ENCODE results near the gene OR9G4. TPM values are rescaled to one million over a fixed set of nuclear protein-coding genes. Genes with fewer than 3 reads are reported as not detected.

Gene OR9G4
- polyA plus RNA-seq, 1 donor from 2014 or later = not detected

DNA sequence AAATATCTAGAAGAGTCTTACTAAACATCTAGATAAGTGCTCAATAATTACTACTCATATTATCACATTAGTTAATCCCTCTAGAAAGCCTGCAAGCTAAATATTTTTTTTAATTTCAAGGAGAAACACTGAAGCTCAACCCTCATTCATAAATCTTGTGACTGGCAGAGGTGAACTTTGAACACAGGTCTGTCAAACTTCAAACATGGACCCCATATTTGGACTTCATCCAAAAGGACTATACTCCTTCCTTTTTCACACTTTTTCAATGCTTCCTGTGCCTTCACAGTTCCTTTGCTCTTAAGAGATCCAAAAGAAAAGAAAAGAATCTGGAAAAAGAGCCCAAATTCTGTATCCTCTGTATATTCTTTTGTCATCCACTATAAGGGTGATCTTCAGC lies 28.3 kb upstream of the OR9G4 start:
- H3K4me2 ChIP-seq (ENCODE audit: low read length) = no peak overlapping the region
- H3K79me2 ChIP-seq (replicated peaks; ENCODE audit: insufficient read depth, low read length) = no peaks in the 10 kb centered on the region
- H2AFZ ChIP-seq (ENCODE audit: low read depth, low read length) = no peak overlapping the region
- no peaks in the 10 kb centered on the region for H3F3A ChIP-seq (ENCODE audit: insufficient read depth, low read length, poor library complexity, severe bottlenecking)
- TF ChIP-seq POLR2AphosphoS5 (IDR thresholded peaks at IDR 0.05) = no peak
- H3K9me2 ChIP-seq (ENCODE audit: insufficient read depth, low read length) = no peaks in the 10 kb centered on the region
- H3K9ac ChIP-seq (ENCODE audit: low read length) = no peak overlapping the region
- no peaks in the 10 kb centered on the region for H3K36me3 ChIP-seq (ENCODE audit: insufficient read depth, low read length)
- H4K20me1 ChIP-seq (ENCODE audit: insufficient read depth) = no peaks in the 10 kb centered on the region
- no peaks in the 10 kb centered on the region for H3K9me3 ChIP-seq (ENCODE audit: low read length)
- H3K4me3 ChIP-seq (ENCODE audit: low read length) = no peak overlapping the region
- no peaks in the 10 kb centered on the region for H3K27me3 ChIP-seq (ENCODE audit: insufficient read depth, low read depth, low read length)
- H3K27ac ChIP-seq (ENCODE audit: low read length) = no peak overlapping the region

DNA sequence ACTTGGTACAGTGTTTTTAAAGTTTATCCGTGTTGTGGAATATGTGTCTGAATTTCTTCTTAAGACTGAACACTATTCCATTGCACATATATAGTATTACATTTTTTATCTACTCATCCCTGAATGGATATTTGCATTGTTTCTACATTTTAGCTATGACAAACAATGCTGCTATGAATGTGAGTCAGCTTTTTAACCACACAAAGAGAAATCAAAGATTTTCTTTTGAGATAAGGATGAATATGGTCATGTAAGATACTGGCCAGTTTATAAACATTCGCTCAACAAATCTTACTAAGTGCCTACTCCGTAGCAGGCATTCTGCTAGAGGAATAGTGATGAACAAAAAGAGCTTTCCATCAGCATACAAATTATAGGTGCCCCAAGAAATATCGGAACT lies 16.5 kb upstream of the OR9G4 start:
- H3K9ac ChIP-seq (ENCODE audit: low read length) = no peak overlapping the region
- H3K27ac ChIP-seq (ENCODE audit: low read length) = no peak overlapping the region
- no peak overlapping the region for H2AFZ ChIP-seq (ENCODE audit: low read depth, low read length)
- H3K9me3 ChIP-seq (ENCODE audit: low read length) = no peaks in the 10 kb centered on the region
- no peak overlapping the region for H3K4me2 ChIP-seq (ENCODE audit: low read length)
- no peaks in the 10 kb centered on the region for H3K79me2 ChIP-seq (replicated peaks; ENCODE audit: insufficient read depth, low read length)
- H4K20me1 ChIP-seq (ENCODE audit: insufficient read depth) = no peaks in the 10 kb centered on the region
- H3F3A ChIP-seq (ENCODE audit: insufficient read depth, low read length, poor library complexity, severe bottlenecking) = no peaks in the 10 kb centered on the region
- no peaks in the 10 kb centered on the region for H3K27me3 ChIP-seq (ENCODE audit: insufficient read depth, low read depth, low read length)
- H3K36me3 ChIP-seq (ENCODE audit: insufficient read depth, low read length) = no peaks in the 10 kb centered on the region
- no peaks in the 10 kb centered on the region for H3K9me2 ChIP-seq (ENCODE audit: insufficient read depth, low read length)
- TF ChIP-seq, protein P1, sequence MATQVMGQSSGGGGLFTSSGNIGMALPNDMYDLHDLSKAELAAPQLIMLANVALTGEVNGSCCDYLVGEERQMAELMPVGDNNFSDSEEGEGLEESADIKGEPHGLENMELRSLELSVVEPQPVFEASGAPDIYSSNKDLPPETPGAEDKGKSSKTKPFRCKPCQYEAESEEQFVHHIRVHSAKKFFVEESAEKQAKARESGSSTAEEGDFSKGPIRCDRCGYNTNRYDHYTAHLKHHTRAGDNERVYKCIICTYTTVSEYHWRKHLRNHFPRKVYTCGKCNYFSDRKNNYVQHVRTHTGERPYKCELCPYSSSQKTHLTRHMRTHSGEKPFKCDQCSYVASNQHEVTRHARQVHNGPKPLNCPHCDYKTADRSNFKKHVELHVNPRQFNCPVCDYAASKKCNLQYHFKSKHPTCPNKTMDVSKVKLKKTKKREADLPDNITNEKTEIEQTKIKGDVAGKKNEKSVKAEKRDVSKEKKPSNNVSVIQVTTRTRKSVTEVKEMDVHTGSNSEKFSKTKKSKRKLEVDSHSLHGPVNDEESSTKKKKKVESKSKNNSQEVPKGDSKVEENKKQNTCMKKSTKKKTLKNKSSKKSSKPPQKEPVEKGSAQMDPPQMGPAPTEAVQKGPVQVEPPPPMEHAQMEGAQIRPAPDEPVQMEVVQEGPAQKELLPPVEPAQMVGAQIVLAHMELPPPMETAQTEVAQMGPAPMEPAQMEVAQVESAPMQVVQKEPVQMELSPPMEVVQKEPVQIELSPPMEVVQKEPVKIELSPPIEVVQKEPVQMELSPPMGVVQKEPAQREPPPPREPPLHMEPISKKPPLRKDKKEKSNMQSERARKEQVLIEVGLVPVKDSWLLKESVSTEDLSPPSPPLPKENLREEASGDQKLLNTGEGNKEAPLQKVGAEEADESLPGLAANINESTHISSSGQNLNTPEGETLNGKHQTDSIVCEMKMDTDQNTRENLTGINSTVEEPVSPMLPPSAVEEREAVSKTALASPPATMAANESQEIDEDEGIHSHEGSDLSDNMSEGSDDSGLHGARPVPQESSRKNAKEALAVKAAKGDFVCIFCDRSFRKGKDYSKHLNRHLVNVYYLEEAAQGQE (IDR thresholded peaks at IDR 0.05; ENCODE audit: borderline replicate concordance) = no peak
- no peak overlapping the region for H3K4me3 ChIP-seq (ENCODE audit: low read length)

DNA sequence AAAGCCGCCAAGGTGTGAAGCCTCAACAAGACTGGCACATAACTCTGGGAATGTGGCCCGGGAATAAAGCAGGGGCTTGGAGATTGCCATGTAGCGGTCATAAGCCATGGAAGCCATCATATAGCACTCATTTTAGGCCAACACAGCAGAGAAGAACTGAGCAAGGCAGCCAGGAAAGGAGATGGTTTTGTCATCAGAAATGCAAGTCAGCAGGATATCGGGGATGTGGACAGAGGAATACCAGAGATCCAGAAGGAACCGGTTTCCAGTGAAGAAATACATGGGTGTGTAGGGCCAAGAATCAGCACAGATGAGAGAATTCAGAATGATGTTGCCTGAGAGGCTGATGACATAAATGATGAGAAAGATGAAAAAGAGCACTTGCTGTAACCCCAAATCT lies 3.0 kb upstream of the OR9G4 start:
- Histone ChIP-seq H3K36me3 (ENCODE audit: insufficient read depth, low read length) (no peaks in the 10 kb centered on the region), H3K4me3 (ENCODE audit: low read length) (no peak overlapping the region), H3F3A (ENCODE audit: insufficient read depth, low read length, poor library complexity, severe bottlenecking) (no peaks in the 10 kb centered on the region), H4K20me1 (ENCODE audit: insufficient read depth) (no peaks in the 10 kb centered on the region), H3K79me2 (replicated peaks; ENCODE audit: insufficient read depth, low read length) (no peaks in the 10 kb centered on the region), H3K9me3 (ENCODE audit: low read length) (no peaks in the 10 kb centered on the region), H3K9ac (ENCODE audit: low read length) (no peak overlapping the region), H3K27me3 (ENCODE audit: insufficient read depth, low read depth, low read length) (no peaks in the 10 kb centered on the region), H3K4me2 (ENCODE audit: low read length) (no peak overlapping the region), H3K27ac (ENCODE audit: low read length) (no peak overlapping the region), H3K9me2 (ENCODE audit: insufficient read depth, low read length) (no peaks in the 10 kb centered on the region), H2AFZ (ENCODE audit: low read depth, low read length) (no peak overlapping the region)
- no peak for TF ChIP-seq SMC3 (conservative IDR thresholded peaks at IDR 0.05; ENCODE audit: poor library complexity)
- TF ChIP-seq, protein P1 (IDR thresholded peaks at IDR 0.05; ENCODE audit: borderline replicate concordance) = no peak
- TF ChIP-seq EZH2 (IDR thresholded peaks at IDR 0.05; ENCODE audit: borderline replicate concordance, insufficient read depth, low read length, poor library complexity, severe bottlenecking) = no peak
- TF ChIP-seq TAF1 (IDR thresholded peaks at IDR 0.05; ENCODE audit: low read depth) = no peak
- no peak for TF ChIP-seq MXI1 (conservative IDR thresholded peaks at IDR 0.05; ENCODE audit: poor library complexity, severe bottlenecking)
- no peak for TF ChIP-seq RAD21 (conservative IDR thresholded peaks at IDR 0.05)
- no peak for TF ChIP-seq POLR2AphosphoS5 (IDR thresholded peaks at IDR 0.05)
- TF ChIP-seq, protein P2, sequence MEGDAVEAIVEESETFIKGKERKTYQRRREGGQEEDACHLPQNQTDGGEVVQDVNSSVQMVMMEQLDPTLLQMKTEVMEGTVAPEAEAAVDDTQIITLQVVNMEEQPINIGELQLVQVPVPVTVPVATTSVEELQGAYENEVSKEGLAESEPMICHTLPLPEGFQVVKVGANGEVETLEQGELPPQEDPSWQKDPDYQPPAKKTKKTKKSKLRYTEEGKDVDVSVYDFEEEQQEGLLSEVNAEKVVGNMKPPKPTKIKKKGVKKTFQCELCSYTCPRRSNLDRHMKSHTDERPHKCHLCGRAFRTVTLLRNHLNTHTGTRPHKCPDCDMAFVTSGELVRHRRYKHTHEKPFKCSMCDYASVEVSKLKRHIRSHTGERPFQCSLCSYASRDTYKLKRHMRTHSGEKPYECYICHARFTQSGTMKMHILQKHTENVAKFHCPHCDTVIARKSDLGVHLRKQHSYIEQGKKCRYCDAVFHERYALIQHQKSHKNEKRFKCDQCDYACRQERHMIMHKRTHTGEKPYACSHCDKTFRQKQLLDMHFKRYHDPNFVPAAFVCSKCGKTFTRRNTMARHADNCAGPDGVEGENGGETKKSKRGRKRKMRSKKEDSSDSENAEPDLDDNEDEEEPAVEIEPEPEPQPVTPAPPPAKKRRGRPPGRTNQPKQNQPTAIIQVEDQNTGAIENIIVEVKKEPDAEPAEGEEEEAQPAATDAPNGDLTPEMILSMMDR (IDR thresholded peaks at IDR 0.05; ENCODE audit: poor library complexity, severe bottlenecking) = no peak
- no peak for TF ChIP-seq EP300 (conservative IDR thresholded peaks at IDR 0.05; ENCODE audit: poor library complexity, severe bottlenecking)

All from neural cell (in vitro differentiated cells).